HEK293 (cell line): Measurements from ENCODE around the gene GNG7.
A peak's percentile ranks its signal among the peaks of the same experiment; 100 is the strongest.

Experiments
- GLI4 ChIP-seq: fragments of 450-650 bp; formaldehyde crosslinking; IDR thresholded peaks from 2 replicates; pipeline ENCODE4 v1.5.1; 2016; ENCODE audit warnings: missing biosample characterization, missing genetic modification characterization
- GLIS2 ChIP-seq: fragments of 450-650 bp; formaldehyde crosslinking; IDR thresholded peaks from 2 replicates; pipeline ENCODE4 v1.5.1; 2016; ENCODE audit warnings: missing biosample characterization, missing genetic modification characterization
- KLF16 ChIP-seq: fragments of 450-650 bp; formaldehyde crosslinking; IDR thresholded peaks from 2 replicates; pipeline ENCODE4 v1.5.1; 2017; ENCODE audit warnings: missing biosample characterization, missing genetic modification characterization
- MZF1 ChIP-seq: fragments of 450-650 bp; formaldehyde crosslinking; IDR thresholded peaks from 2 replicates; pipeline ENCODE4 v1.5.1; 2017; ENCODE audit warnings: missing biosample characterization, missing genetic modification characterization, borderline replicate concordance
- PRDM10 ChIP-seq: fragments of 450-650 bp; formaldehyde crosslinking; IDR thresholded peaks from 2 replicates; pipeline ENCODE4 v1.5.1; 2016; ENCODE audit warnings: missing biosample characterization, missing genetic modification characterization
- SCRT1 ChIP-seq: fragments of 450-650 bp; formaldehyde crosslinking; IDR thresholded peaks from 2 replicates; pipeline ENCODE4 v1.5.1; 2016; ENCODE audit warnings: missing biosample characterization, missing genetic modification characterization, borderline replicate concordance
- SCRT2 ChIP-seq: fragments of 450-650 bp; formaldehyde crosslinking; IDR thresholded peaks from 2 replicates; pipeline ENCODE4 v1.5.1; 2016; ENCODE audit warnings: missing biosample characterization, missing genetic modification characterization
- SP2 ChIP-seq: fragments of 450-650 bp; formaldehyde crosslinking; IDR thresholded peaks from 2 replicates; pipeline ENCODE4 v1.5.1; 2016; ENCODE audit warnings: missing biosample characterization, missing genetic modification characterization
- ZBTB21 ChIP-seq: fragments of 450-650 bp; formaldehyde crosslinking; IDR thresholded peaks from 2 replicates; pipeline ENCODE4 v1.5.1; 2017; ENCODE audit warnings: missing biosample characterization, missing genetic modification characterization
- ZFP3 ChIP-seq: fragments of 450-650 bp; formaldehyde crosslinking; IDR thresholded peaks from 2 replicates; pipeline ENCODE4 v1.5.1; 2016; ENCODE audit warnings: low read depth, missing biosample characterization, missing genetic modification characterization
- ZNF10 ChIP-seq: fragments of 450-650 bp; formaldehyde crosslinking; IDR thresholded peaks from 2 replicates; pipeline ENCODE4 v1.5.1; 2017; ENCODE audit warnings: missing biosample characterization, missing genetic modification characterization
- ZNF140 ChIP-seq: fragments of 450-650 bp; formaldehyde crosslinking; IDR thresholded peaks from 2 replicates; pipeline ENCODE4 v1.5.1; 2016; ENCODE audit warnings: missing biosample characterization, missing genetic modification characterization
- ZNF155 ChIP-seq: fragments of 450-650 bp; formaldehyde crosslinking; IDR thresholded peaks from 2 replicates; pipeline ENCODE4 v1.5.1; 2016; ENCODE audit warnings: missing biosample characterization, missing genetic modification characterization
- ZNF157 ChIP-seq: fragments of 450-650 bp; formaldehyde crosslinking; IDR thresholded peaks from 2 replicates; pipeline ENCODE4 v1.5.1; 2016; ENCODE audit warnings: missing biosample characterization, missing genetic modification characterization
- ZNF18 ChIP-seq: fragments of 450-650 bp; formaldehyde crosslinking; IDR thresholded peaks from 2 replicates; pipeline ENCODE4 v1.5.1; 2016; ENCODE audit warnings: missing biosample characterization, missing genetic modification characterization
- ZNF19 ChIP-seq: fragments of 450-650 bp; formaldehyde crosslinking; IDR thresholded peaks from 2 replicates; pipeline ENCODE4; 2016; ENCODE audit warnings: missing biosample characterization, missing genetic modification characterization, low read depth
- ZNF274 ChIP-seq, 2 experiments: fragments of 200-500 bp in 1 of 2; fragments of 450-650 bp in 1 of 2; sonication (Bioruptor generic) in 1 of 2; formaldehyde crosslinking in 1 of 2; IDR thresholded peaks; 2 replicates each; pipeline versions ENCODE4 v1.5.1 to v1.6.1; 2014 to 2016; ENCODE audit warnings: borderline replicate concordance in 1 of 2, inconsistent platforms in 1 of 2, low read length in 1 of 2, missing biosample characterization in 1 of 2, missing genetic modification characterization in 1 of 2
- ZNF302 ChIP-seq: fragments of 450-650 bp; formaldehyde crosslinking; IDR thresholded peaks from 2 replicates; pipeline ENCODE4 v1.5.1; 2016; ENCODE audit warnings: missing biosample characterization, missing genetic modification characterization, low read depth
- ZNF341 ChIP-seq: fragments of 450-650 bp; formaldehyde crosslinking; IDR thresholded peaks from 2 replicates; pipeline ENCODE4; 2016; ENCODE audit warnings: low read depth, missing biosample characterization, missing genetic modification characterization
- ZNF433 ChIP-seq: fragments of 450-650 bp; formaldehyde crosslinking; IDR thresholded peaks from 2 replicates; pipeline ENCODE4 v1.5.1; 2016; ENCODE audit warnings: missing biosample characterization, missing genetic modification characterization, low read depth
- ZNF513 ChIP-seq: fragments of 450-650 bp; IDR thresholded peaks from 2 replicates; pipeline ENCODE4 v1.5.1; 2018; ENCODE audit warnings: missing biosample characterization, missing genetic modification characterization
- ZNF529 ChIP-seq: fragments of 450-650 bp; formaldehyde crosslinking; IDR thresholded peaks from 2 replicates; pipeline ENCODE4 v1.5.1; 2017; ENCODE audit warnings: missing genetic modification characterization, missing biosample characterization; ENCODE audit not compliant: insufficient replicate concordance
- ZNF600 ChIP-seq: fragments of 450-650 bp; formaldehyde crosslinking; IDR thresholded peaks from 2 replicates; pipeline ENCODE4 v1.5.1; 2016; ENCODE audit warnings: missing biosample characterization, missing genetic modification characterization
- ZNF610 ChIP-seq: fragments of 450-650 bp; formaldehyde crosslinking; IDR thresholded peaks from 2 replicates; pipeline ENCODE4 v1.5.1; 2016; ENCODE audit warnings: missing biosample characterization, missing genetic modification characterization, borderline replicate concordance
- ZNF623 ChIP-seq: fragments of 450-650 bp; formaldehyde crosslinking; IDR thresholded peaks from 2 replicates; pipeline ENCODE4 v1.5.1; 2016; ENCODE audit warnings: missing biosample characterization, missing genetic modification characterization
- ZNF645 ChIP-seq: fragments of 450-650 bp; formaldehyde crosslinking; IDR thresholded peaks from 2 replicates; pipeline ENCODE4; 2016; ENCODE audit warnings: missing biosample characterization, missing genetic modification characterization
- ZNF664 ChIP-seq: fragments of 450-650 bp; formaldehyde crosslinking; IDR thresholded peaks from 2 replicates; pipeline ENCODE4 v1.5.1; 2016; ENCODE audit warnings: missing biosample characterization, missing genetic modification characterization
- ZNF677 ChIP-seq: fragments of 450-650 bp; IDR thresholded peaks from 2 replicates; pipeline ENCODE4 v1.5.0; 2018; ENCODE audit warnings: missing biosample characterization, mild to moderate bottlenecking, missing genetic modification characterization, moderate library complexity
- ZNF704 ChIP-seq: fragments of 450-650 bp; formaldehyde crosslinking; IDR thresholded peaks from 2 replicates; pipeline ENCODE4 v1.5.1; 2016; ENCODE audit warnings: missing biosample characterization, missing genetic modification characterization
- ZNF76 ChIP-seq: fragments of 450-650 bp; formaldehyde crosslinking; IDR thresholded peaks from 2 replicates; pipeline ENCODE4; 2016; ENCODE audit warnings: low read depth, missing biosample characterization, missing genetic modification characterization, borderline replicate concordance
- ZNF837 ChIP-seq: fragments of 450-650 bp; formaldehyde crosslinking; IDR thresholded peaks from 2 replicates; pipeline ENCODE4 v1.5.1; 2016; ENCODE audit warnings: missing biosample characterization, missing genetic modification characterization
- ZXDB ChIP-seq: fragments of 450-650 bp; formaldehyde crosslinking; IDR thresholded peaks from 2 replicates; pipeline ENCODE4 v1.5.1; 2016; ENCODE audit warnings: missing biosample characterization, missing genetic modification characterization

The GNG7 gene

GRCh38 chr19:2475018-2475701, 227.3 kb downstream of the GNG7 start (continued):
- TF ChIP-seq ZNF513 (tag by site-specific recombination) (no peak), KLF16 (tag by site-specific recombination) (no peak; the same call in 1 of the 2 replicates), ZNF623 (tag by site-specific recombination) (peak; percentile 61), MZF1 (tag by site-specific recombination) (no peak), ZNF837 (no peak), SCRT2 (no peak), ZNF664 (tag by site-specific recombination) (no peak), ZNF302 (tag by site-specific recombination) (no peak), ZXDB (tag by site-specific recombination) (peak; percentile 75; the same call in 1 of the 2 replicates), ZNF704 (no peak), ZNF677 (tag by site-specific recombination) (no peak), PRDM10 (tag by site-specific recombination) (peak; percentile 48; the same call in 1 of the 2 replicates), ZNF140 (tag by site-specific recombination) (no peak), ZNF10 (tag by site-specific recombination) (peak; percentile 8; the same call in 1 of the 2 replicates), ZNF155 (tag by site-specific recombination) (no peak), ZFP3 (tag by site-specific recombination) (no peak), ZNF600 (peak; percentile 82), ZBTB21 (no peak), ZNF18 (tag by site-specific recombination) (peak; percentile 49; the same call in 1 of the 2 replicates), ZNF529 (tag by site-specific recombination) (no peak), ZNF610 (tag by site-specific recombination) (peak; percentile 71; the same call in 1 of the 2 replicates), SP2 (tag by site-specific recombination) (no peak), ZNF341 (tag by site-specific recombination) (no peak; the same call in 1 of the 2 replicates), ZNF76 (0 out of 2 replicates have a peak, but pooled peaks have one; percentile 28), GLI4 (tag by site-specific recombination) (peak; percentile 90), SCRT1 (tag by site-specific recombination) (no peak), ZNF157 (tag by site-specific recombination) (no peak), ZNF433 (tag by site-specific recombination) (no peak), ZNF19 (tag by site-specific recombination) (no peak), GLIS2 (peak; percentile 53; the same call in 1 of the 2 replicates), ZNF274 (IDR thresholded peaks at IDR 0.05; ENCODE audit: low read length) (no peak), ZNF274 (tag by site-specific recombination; IDR thresholded peaks at IDR 0.05; ENCODE audit: borderline replicate concordance) (no peak), ZNF645 (no peak)
